Adrenal gland (tissue), 12 donors: ENCODE results near the gene TM7SF3. TPM values are rescaled to one million over a fixed set of nuclear protein-coding genes. Genes with fewer than 3 reads are reported as not detected.

ENCODE experiments used
- DNase-seq, 7 donors: peaks; one replicate each; pipeline ENCODE4 v3.0.0-alpha.2; 2019 to 2020
- H3K27ac ChIP-seq, 5 donors: fragments of 200-600 bp; sonication (generic) in 4 of 5; 1 replicate in 3 of 5; 2 replicates in 2 of 5; pipeline versions ENCODE4 v1.5.1 to v1.8.0; 2016 to 2020; ENCODE audit warnings: mild to moderate bottlenecking in 1 of 5
- H3K27me3 ChIP-seq: fragments of 200-600 bp; 2 replicates; pipeline ENCODE4 v1.8.0; 2021
- H3K36me3 ChIP-seq, 2 donors: fragments of 200-600 bp; replicated peaks in 1 of 2; 1 replicate in 1 of 2; 2 replicates in 1 of 2; pipeline versions ENCODE4 v1.5.1 to v1.8.0; 2018 to 2022
- H3K4me1 ChIP-seq, 2 donors: fragments of 200-600 bp; replicated peaks in 1 of 2; 1 replicate in 1 of 2; 2 replicates in 1 of 2; pipeline versions ENCODE4 v1.5.1 to v1.8.0; 2018 to 2021
- H3K4me3 ChIP-seq, 4 donors: fragments of 200-600 bp; sonication (generic) in 3 of 4; one replicate each; pipeline ENCODE4 v1.5.1; 2016 to 2018
- H3K9me3 ChIP-seq, 3 donors: fragments of 200-600 bp; sonication (generic) in 1 of 3; replicated peaks in 1 of 3; 1 replicate in 2 of 3; 2 replicates in 1 of 3; pipeline versions ENCODE4 v1.5.1 to v1.8.0; 2016 to 2021
- POLR2A ChIP-seq, 2 donors: fragments of 450-650 bp; IDR thresholded peaks; one replicate each; pipeline ENCODE4 v1.6.1; 2017; ENCODE audit warnings: antibody characterized with exemption in 2 of 2, mild to moderate bottlenecking in 2 of 2, moderate library complexity in 1 of 2
- WGBS, 4 donors: extraction: QIAGEN DNeasy Blood & Tissue Kit in 2 of 4; methylation state at CpG; one replicate each; pipeline versions ENCODE4 v1.1.5 to v1.1.7; 2013 to 2017; 5-methylcytosine and 5-hydroxymethylcytosine counted together
- intact Hi-C, 2 donors: fragments of 100-400 bp; cut with DNase I; formaldehyde crosslinking; loops; one replicate each; pipeline versions ENCODE4 v1.14.1 to v1.15.0; 2022 to 2023
- polyA plus RNA-seq, 3 donors: library from polyadenylated mRNA; stranded (reverse); fragments of 200-250 nt in 2 of 3; fragments of 350-450 nt in 1 of 3; fragmentation: Illumina TruSeq in 1 of 3; extraction: RNeasy Lipid Tissue Mini Kit (QIAGEN cat#74804) in 1 of 3; gene quantifications; one replicate each; pipeline ENCODE4 v1.2.3, GENCODE V29; 2013 to 2014
- total RNA-seq, 9 donors: library from RNA; depleted of rRNA in 4 of 9; stranded (reverse); fragments of >200 nt in 4 of 9; fragments of 120-200 nt in 1 of 9; fragmentation: NEBNext Ultra II Directional in 1 of 9; extraction: Animal tissue kit (Norgen Biotek cat#: 25700) in 1 of 9; gene quantifications; one replicate each; pipeline versions ENCODE4 v1.1.0 to v1.2.4, GENCODE V29; 2013 to 2023
- TF ChIP-seq, protein P1 (sequence below), 6 experiments: fragments of 450-650 bp in 4 of 6; fragments of 200-600 bp in 2 of 6; sonication (generic) in 1 of 6; IDR thresholded peaks; 1 replicate in 5 of 6; 2 replicates in 1 of 6; pipeline versions ENCODE4 v1.5.1 to v1.8.0; 2016 to 2021; ENCODE audit warnings: antibody characterized with exemption in 6 of 6, mild to moderate bottlenecking in 2 of 6, moderate library complexity in 1 of 6
- donor health status: healthy with polysubstance abuse.
- donor health status: Bipolar disorder and iron deficiency.
- donor health status: DM: yes; HTN: yes; CAD: no.
- donor health status: DM: no; HTN: no; CAD: no.
- donor health status: DM: no; HTN: no; CAD: no.
- donor health status: DM: yes; HTN: yes; CAD: no.

The TM7SF3 gene
- total and polyA plus RNA-seq, 12 donors = 12.3 to 197 (median 68.1) TPM

DNA sequence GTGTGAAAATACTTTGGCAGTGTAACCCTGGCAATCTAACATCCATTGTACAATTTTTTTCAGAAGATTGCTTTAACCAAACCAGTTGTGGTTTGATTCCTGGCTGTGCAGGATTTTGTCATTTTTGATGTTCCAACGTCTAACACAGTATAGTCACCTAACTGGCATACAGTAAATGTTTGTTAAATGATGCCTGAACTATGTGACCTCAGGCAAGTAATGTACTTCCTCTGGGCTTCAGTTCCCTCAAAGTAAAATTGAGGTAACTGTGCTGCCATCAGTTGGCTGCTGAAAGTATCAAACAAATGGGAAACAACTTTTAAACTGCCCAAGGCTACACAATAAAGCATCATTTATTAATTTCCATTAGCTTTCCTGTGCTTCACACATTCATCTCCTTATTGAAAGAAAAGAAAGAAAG, 4.3 kb downstream of the TM7SF3 start:
- H3K4me1 ChIP-seq = peaks cover 25 to 44% of the 10 kb centered on the region in 2 donors
- TF ChIP-seq, protein P1, sequence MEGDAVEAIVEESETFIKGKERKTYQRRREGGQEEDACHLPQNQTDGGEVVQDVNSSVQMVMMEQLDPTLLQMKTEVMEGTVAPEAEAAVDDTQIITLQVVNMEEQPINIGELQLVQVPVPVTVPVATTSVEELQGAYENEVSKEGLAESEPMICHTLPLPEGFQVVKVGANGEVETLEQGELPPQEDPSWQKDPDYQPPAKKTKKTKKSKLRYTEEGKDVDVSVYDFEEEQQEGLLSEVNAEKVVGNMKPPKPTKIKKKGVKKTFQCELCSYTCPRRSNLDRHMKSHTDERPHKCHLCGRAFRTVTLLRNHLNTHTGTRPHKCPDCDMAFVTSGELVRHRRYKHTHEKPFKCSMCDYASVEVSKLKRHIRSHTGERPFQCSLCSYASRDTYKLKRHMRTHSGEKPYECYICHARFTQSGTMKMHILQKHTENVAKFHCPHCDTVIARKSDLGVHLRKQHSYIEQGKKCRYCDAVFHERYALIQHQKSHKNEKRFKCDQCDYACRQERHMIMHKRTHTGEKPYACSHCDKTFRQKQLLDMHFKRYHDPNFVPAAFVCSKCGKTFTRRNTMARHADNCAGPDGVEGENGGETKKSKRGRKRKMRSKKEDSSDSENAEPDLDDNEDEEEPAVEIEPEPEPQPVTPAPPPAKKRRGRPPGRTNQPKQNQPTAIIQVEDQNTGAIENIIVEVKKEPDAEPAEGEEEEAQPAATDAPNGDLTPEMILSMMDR (IDR thresholded peaks at IDR 0.05) = no peak
- TF ChIP-seq POLR2A (IDR thresholded peaks at IDR 0.05) = no peak
- no peak for DNase-seq
- no peaks in the 10 kb centered on the region for H3K36me3 ChIP-seq
- intact Hi-C loops = loop anchor here (10.0 kb wide), 4 partner anchors 75 to 295 kb away; partner anchors contain the start of genes FGFR1OP2 (in 1 of the 2) and INTS13 (in 1 of the 2)
- no peaks in the 10 kb centered on the region for H3K27me3 ChIP-seq
- H3K27ac ChIP-seq = no peak overlapping the region
- no peaks in the 10 kb centered on the region for H3K9me3 ChIP-seq
- no peak overlapping the region for H3K4me3 ChIP-seq
- 32 to 44% (median 40%) methylated on average over 1 of the region's 1 CpG for WGBS, 4 donors

- peaks cover 21 to 36% of the 10 kb centered on the region in 2 donors for H3K4me1 ChIP-seq
- no peak overlapping the region for H3K27ac ChIP-seq
- no peaks in the 10 kb centered on the region for H3K9me3 ChIP-seq
- intact Hi-C loops = no loop called here
- no peak overlapping the region for H3K4me3 ChIP-seq
- H3K36me3 ChIP-seq = no peaks in the 10 kb centered on the region
- 88 to 91% (median 89%) methylated on average over 5 of the region's 5 CpGs for WGBS, 4 donors
- no peaks in the 10 kb centered on the region for H3K27me3 ChIP-seq
- TF ChIP-seq, protein P1 (IDR thresholded peaks at IDR 0.05) = no peak
- TF ChIP-seq POLR2A (IDR thresholded peaks at IDR 0.05) = no peak
- no peak for DNase-seq
Observed at GRCh38 chr12:27008081-27008480, 6.1 kb downstream of the TM7SF3 start.

DNA sequence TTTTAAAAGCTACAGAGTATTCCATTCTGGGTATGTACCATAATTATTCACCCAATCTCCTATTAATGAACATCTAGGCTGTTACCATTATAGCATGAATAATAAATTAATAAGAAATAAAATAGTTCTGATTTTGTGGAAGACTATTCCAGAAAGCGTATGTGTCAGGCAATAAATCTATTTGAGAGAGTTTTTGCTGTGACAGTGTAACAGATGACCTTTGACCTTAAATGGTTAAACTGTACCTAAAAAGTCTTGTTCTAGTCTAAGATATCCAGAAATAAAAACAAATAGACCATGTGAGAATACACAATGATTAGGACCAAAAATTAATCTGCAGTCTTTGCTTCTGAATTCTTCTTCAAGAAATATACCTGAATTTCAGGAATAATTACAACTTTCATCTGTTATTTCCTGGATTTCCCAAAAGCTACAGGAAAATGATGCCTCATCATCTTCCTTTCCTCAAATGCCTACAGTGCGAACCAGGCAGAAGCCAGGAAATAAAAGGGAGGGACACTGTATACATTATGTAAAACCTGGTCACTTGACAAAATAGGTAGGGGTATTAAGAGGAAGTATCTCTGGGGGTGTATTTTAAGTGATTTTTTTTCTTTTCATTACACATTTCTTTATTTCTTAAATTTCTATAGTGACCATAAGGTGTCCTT, 7.3 kb downstream of the TM7SF3 start:
- intact Hi-C loops = no loop called here
- no peak for TF ChIP-seq POLR2A (IDR thresholded peaks at IDR 0.05)
- TF ChIP-seq, protein P1 (IDR thresholded peaks at IDR 0.05) = no peak
- WGBS, 4 donors = 47 to 70% (median 64%) methylated on average over 2 of the region's 2 CpGs
- Histone ChIP-seq H3K9me3 (no peaks in the 10 kb centered on the region), H3K36me3 (no peaks in the 10 kb centered on the region), H3K27me3 (no peaks in the 10 kb centered on the region), H3K4me3 (no peak overlapping the region), H3K27ac (no peak overlapping the region), H3K4me1 (peaks cover 11 to 24% of the 10 kb centered on the region in 2 donors)
- no peak for DNase-seq

DNA sequence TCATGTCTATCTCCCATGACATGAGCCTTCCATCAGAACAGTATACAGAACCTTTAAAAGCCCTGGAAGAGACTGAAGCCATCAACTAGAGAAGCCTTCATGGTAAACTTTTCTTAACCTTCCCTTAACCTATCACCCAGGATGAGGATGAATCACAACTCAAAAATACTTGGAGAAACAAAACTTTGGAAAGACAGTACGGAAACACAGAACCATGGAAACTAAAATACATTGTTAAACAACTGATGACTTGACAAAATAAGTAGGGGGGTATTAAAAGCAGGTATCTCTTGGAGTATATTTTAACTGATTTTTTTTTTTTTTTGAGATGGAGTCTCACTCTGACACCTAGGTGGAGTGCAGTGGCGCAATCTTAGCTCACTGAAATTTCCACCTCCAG, 8.7 kb downstream of the TM7SF3 start:
- intact Hi-C loops = no loop called here
- no peak for DNase-seq
- H3K9me3 ChIP-seq = no peaks in the 10 kb centered on the region
- WGBS, 4 donors = 90 to 95% (median 92%) methylated on average over 2 of the region's 2 CpGs
- no peaks in the 10 kb centered on the region for H3K27me3 ChIP-seq
- H3K4me3 ChIP-seq = no peak overlapping the region
- TF ChIP-seq, protein P1 (IDR thresholded peaks at IDR 0.05) = no peak
- TF ChIP-seq POLR2A (IDR thresholded peaks at IDR 0.05) = no peak
- no peak overlapping the region for H3K27ac ChIP-seq
- no peaks in the 10 kb centered on the region for H3K36me3 ChIP-seq
- peaks cover 4 to 10% of the 10 kb centered on the region in 2 donors for H3K4me1 ChIP-seq
